ENCODE measurements around the gene FAT2.
"Not testable (repeated sequence)": the region's sequence is repeated elsewhere in the genome, so short reads cannot be mapped to it uniquely, and the experiment has no call there.

The FAT2 gene

DNA sequence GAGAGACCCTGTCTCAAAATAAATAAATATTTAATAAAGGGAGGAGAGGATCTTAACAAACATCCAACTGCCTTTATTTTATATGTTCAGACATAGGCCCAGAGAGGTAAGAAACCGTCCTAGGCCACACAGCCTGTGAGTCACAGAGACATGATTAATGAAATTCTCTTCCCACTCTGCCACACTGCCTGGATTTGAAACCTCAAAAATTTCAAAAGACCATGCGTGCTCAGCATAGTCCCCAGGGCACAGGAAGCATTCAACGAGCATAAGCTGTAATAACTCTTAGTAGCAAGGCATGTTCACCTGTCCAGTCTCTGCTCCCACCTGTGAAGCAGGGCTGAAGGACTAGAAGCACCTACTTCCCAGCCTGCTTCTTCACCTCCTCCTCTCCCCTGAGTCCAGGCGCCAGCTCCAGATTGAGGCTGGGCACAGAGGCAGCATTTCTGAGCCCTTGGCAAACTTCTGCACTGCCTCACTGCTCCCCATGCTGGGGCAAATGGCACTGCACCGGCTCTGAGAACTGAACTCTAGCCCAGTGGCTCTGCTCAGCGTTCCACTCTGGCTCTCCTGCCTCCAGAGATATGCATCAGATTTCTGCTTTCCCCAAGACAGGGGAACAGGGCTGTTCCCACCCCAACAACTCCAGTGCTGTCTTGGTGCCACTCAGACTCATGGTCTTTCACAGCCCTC lies 1.1 kb downstream of the FAT2 start:
- no peak overlapping the region for H3K4me3 ChIP-seq (ENCODE audit: low read depth, low read length)
- no peak for TF ChIP-seq CTCF (IDR thresholded peaks at IDR 0.05; ENCODE audit: borderline replicate concordance, insufficient read depth, low read depth, low read length)

DNA sequence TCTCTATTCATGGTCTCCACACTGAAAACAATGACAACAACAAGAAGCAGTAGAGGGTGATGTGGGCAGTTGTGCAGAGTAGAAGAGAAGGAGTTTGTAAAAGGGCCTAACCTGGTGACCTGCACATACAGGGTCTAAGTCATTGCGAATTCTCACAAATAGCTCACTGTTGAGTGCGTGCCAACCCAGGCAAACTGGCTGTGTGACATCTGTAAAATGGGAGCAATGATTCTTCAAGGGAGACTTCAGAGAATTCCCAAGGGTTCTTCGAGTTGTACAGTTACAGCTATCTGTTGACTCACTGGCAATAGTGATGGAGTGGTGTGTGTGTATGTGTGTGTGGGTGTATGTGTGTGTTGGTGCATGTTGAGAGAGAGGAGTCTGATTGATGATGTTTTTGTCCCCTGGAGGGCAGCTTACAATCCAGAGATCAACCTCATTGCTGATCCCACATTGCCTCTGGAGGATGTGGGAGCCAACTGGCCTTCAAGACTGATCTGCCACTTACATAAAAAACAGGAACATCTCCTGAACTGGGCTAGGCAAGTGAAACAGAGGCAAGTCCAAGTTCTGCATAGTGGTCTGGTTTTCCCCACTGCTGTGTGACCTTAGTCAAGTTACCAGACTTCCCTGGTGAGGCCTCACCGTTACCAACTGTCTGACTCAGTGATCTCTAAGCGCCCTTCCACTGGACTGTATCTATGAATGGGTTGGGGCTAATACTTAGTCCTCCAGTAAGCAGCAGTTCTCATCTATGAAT lies 3.2 kb downstream of the FAT2 start:
- no peak for TF ChIP-seq CTCF (IDR thresholded peaks at IDR 0.05; ENCODE audit: borderline replicate concordance, insufficient read depth, low read depth, low read length)
- H3K4me3 ChIP-seq (ENCODE audit: low read depth, low read length), result no peak overlapping the region

DNA sequence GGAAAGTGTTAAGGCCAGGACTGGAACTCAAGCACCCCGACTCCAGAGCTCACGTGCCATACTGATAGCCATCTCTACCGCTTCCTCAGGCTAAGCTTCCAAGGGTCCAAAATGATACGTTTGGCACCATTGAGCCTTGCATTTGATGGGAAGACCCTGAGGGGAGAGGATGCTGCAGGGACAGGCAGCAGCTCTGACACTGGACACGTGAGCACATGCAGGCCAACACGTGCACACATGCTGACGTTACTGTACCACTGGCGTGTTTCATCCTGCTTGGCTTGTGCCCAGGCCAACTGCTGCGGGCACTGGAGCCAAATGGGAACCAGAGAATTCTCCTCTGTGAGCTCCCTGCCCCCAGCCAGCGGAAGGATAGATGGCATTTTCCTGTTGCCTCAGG lies 5.2 kb downstream of the FAT2 start:
- H3K4me3 ChIP-seq (ENCODE audit: low read depth, low read length), result no peak overlapping the region
- no peak for TF ChIP-seq CTCF (IDR thresholded peaks at IDR 0.05; ENCODE audit: borderline replicate concordance, insufficient read depth, low read depth, low read length)

GRCh38 chr5:151585344-151585743 lies 5.8 kb downstream of the FAT2 start:
- H3K4me3 ChIP-seq (ENCODE audit: low read depth, low read length), result not testable (repeated sequence)

DNA sequence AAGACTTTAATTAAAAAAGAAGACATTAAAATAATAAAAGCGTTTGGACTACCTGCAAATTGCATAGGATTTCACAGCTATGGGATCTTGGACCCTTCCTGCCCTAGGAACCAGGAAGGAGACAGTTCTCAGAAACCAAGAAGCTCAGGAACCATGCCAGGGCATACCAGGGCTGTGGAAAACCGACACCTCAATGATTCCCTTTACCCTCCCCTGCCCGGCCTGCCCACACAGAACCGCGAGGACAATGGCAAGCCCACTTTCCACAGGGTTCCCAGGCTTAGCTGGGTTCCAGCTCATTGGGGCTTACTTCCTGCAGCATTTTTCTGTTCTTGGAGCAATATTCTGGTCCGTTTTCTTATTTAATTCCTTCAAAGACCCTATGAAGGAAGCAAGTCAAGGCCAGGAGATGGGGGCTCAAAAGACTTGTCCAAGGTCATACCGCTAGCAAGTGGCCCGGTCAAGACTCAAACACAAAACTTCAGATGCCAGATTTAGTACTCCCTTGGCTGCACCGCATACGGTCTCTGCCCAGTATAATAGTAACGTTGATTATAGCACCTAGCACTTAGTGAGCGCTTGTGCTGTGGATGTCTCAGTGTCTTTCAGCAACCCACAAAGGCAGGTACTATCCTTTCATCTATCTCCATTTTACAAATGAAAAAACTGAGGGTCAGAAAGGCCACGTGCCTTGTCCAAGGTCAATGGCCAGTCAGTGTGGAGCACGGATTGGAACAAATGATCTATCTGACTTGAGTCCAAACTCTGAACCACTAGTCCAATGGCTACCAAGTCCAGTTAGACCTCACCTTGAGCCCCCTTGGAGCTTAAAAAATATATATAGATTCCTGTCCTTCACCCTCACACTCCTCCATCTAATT lies 6.8 kb downstream of the FAT2 start:
- no peak for TF ChIP-seq CTCF (IDR thresholded peaks at IDR 0.05; ENCODE audit: borderline replicate concordance, insufficient read depth, low read depth, low read length)
- no peak overlapping the region for H3K4me3 ChIP-seq (ENCODE audit: low read depth, low read length)

DNA sequence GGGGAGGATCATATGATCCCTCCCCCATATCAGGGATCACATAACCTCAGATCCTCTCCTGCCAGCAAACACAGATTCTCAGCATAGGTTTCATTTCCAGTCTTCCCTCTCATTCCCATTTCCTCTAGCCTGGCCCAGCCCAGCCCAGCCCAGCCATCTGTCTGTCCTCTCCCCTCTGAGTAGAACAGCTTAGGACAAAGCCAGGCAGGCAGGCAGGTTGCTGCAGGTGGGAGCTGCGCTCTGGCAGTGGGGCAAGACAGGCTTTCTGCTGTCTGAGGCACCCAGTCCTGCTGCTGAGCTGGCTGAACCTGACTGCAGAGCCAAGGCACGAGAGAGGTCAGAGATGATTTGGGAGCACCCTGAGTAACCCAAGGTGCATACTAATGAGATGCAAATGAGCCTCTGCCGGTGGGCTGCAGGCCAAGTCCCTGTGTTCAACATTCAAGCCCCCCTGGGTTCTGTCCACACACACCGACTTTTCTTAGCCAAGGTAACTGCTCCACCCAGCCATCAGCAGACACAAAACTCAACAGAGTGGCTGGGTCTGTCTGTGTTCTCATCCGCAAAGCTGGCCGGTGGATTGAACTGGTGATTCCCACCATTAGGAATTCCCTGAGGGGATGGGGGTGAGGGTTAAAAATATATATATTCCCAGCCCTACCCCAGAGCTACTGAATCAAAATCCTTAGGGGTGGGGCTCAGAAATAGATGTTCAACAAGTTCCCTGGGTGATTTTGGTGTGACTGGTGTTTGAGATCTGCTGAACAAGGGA lies 9.1 kb downstream of the FAT2 start:
- no peak overlapping the region for H3K4me3 ChIP-seq (ENCODE audit: low read depth, low read length)
- TF ChIP-seq CTCF (IDR thresholded peaks at IDR 0.05; ENCODE audit: borderline replicate concordance, insufficient read depth, low read depth, low read length), result no peak

- no peak overlapping the region for H3K4me3 ChIP-seq (ENCODE audit: low read depth, low read length)
- TF ChIP-seq CTCF (IDR thresholded peaks at IDR 0.05; ENCODE audit: borderline replicate concordance, insufficient read depth, low read depth, low read length), result no peak
Measured at GRCh38 chr5:151581347-151581746, 9.8 kb downstream of the FAT2 start.

Measured in GM12875 (cell line).